Stimulated activated effector memory CD8-positive, alpha-beta T cell treated with anti-CD3 and anti-CD28 coated beads, Interleukin-12 subunit alpha, Interleukin-12 subunit beta, amount 100 ng/mL, for 72 hours (primary cell): ENCODE measurements around the gene TRAK2.
"Not testable (repeated sequence)": the region's sequence is repeated elsewhere in the genome, so short reads cannot be mapped to it uniquely, and the experiment has no call there.

Experiments used
- ATAC-seq: fragments of 150-1000 bp; cut with Tn5 transposase; 2 replicates; pipeline ENCODE4 v1.10.0; 2021
- DNase-seq, 2 donors: peaks; one replicate each; pipeline ENCODE4 v3.0.0; 2021 to 2022; ENCODE audit warnings: low spot score in 2 of 2
- H3K27ac Mint-ChIP-seq: one replicate; pipeline ENCODE4 v1.8.0; 2022; ENCODE audit warnings: mild to moderate bottlenecking, mixed read lengths
- H3K36me3 Mint-ChIP-seq: one replicate; pipeline ENCODE4 v1.8.0; 2022; ENCODE audit warnings: mild to moderate bottlenecking, mixed read lengths
- H3K4me1 Mint-ChIP-seq: one replicate; pipeline ENCODE4 v1.8.0; 2022; ENCODE audit warnings: mixed read lengths
- H3K4me3 Mint-ChIP-seq: one replicate; pipeline ENCODE4 v1.8.0; 2022; ENCODE audit warnings: mild to moderate bottlenecking, mixed read lengths
- H3K9me3 Mint-ChIP-seq: one replicate; pipeline ENCODE4 v1.8.0; 2022; ENCODE audit warnings: mixed read lengths

The TRAK2 gene, protein sequence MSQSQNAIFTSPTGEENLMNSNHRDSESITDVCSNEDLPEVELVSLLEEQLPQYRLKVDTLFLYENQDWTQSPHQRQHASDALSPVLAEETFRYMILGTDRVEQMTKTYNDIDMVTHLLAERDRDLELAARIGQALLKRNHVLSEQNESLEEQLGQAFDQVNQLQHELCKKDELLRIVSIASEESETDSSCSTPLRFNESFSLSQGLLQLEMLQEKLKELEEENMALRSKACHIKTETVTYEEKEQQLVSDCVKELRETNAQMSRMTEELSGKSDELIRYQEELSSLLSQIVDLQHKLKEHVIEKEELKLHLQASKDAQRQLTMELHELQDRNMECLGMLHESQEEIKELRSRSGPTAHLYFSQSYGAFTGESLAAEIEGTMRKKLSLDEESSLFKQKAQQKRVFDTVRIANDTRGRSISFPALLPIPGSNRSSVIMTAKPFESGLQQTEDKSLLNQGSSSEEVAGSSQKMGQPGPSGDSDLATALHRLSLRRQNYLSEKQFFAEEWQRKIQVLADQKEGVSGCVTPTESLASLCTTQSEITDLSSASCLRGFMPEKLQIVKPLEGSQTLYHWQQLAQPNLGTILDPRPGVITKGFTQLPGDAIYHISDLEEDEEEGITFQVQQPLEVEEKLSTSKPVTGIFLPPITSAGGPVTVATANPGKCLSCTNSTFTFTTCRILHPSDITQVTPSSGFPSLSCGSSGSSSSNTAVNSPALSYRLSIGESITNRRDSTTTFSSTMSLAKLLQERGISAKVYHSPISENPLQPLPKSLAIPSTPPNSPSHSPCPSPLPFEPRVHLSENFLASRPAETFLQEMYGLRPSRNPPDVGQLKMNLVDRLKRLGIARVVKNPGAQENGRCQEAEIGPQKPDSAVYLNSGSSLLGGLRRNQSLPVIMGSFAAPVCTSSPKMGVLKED

DNA sequence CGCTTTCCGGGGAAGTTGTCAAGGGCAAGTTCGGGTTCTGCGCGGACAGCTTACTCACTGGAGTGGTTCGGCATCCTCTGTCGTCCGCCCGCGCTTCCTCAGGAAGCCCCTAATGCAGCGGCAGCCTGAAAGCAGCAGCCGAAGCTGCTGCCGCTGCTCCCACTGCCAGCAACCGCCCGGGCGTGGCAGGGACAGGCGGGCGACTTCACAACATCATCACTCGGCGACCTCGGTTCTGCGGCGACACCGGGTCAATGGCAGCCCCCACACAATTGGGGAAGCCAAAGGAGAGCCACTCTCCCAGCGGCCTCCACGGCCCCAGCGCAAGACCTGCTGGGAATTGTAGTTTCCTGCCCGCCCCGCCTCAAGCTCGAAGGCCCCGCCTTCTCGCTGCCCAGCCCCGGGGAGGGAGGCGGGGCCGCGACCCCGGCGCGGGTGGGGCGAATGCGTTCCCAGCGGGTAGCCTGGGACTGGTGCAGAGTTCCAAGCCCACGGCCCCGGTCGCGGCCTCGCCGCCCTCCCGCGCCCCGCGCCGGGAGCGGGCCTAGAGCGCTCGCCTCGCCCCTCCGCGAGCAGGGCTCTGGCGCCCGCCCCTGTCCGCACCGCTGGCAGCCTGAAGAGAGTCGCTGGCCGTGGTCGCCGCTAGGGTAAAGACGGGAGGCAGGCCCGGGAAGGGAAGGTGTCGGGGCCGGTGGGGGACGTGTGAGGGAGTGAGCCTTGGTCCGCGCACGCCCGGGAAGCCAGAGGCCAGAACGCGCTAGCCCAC lies at the start of gene TRAK2, which contains the start of gene STRADB:
Gene TRAK2 (minus strand): TSS at position 167 of the 766 bp plus-strand sequence. CDS start 30,951 bp downstream, outside the sequence.
Gene STRADB (plus strand): TSS at position 449 of the 766 bp plus-strand sequence. CDS start 3,101 bp downstream, outside the sequence.
- DNase-seq (peak; percentile 91 to 96), ATAC-seq (peak; percentile 95)
- H3K4me3 Mint-ChIP-seq, result peak within 1 kb of the TSS; percentile 96
- no peaks in the 10 kb centered on the region for H3K9me3 Mint-ChIP-seq
- H3K36me3 Mint-ChIP-seq, result peaks cover 12% of the 10 kb centered on the region
- peak within 1 kb of the TSS; percentile 93 for H3K27ac Mint-ChIP-seq
- peaks cover 31% of the 10 kb centered on the region for H3K4me1 Mint-ChIP-seq

DNA sequence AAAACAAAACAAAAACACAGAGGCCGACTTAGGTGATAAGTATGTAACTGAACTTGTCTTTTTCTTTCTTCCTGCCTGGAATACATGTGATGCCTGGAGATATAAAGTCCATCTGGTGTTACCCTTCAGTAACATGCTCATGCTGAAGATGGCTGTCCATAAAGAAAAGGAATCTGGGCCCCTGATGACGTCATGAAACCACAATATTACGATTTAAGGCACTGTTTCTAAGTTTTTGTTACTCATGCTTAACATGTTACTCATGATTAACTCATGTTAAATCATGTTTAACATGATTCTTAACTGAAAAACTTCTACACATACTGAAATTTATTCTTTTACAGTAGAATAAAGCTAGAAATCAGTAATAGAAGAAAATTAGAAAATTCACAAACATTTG lies 49.3 kb upstream of the TRAK2 start:
- no peak overlapping the region for H3K4me3 Mint-ChIP-seq
- H3K9me3 Mint-ChIP-seq, result peaks cover 16% of the 10 kb centered on the region
- no peak overlapping the region for H3K27ac Mint-ChIP-seq
- no peaks in the 10 kb centered on the region for H3K4me1 Mint-ChIP-seq
- ATAC-seq (no peak), DNase-seq (no peak)
- H3K36me3 Mint-ChIP-seq, result no peaks in the 10 kb centered on the region

DNA sequence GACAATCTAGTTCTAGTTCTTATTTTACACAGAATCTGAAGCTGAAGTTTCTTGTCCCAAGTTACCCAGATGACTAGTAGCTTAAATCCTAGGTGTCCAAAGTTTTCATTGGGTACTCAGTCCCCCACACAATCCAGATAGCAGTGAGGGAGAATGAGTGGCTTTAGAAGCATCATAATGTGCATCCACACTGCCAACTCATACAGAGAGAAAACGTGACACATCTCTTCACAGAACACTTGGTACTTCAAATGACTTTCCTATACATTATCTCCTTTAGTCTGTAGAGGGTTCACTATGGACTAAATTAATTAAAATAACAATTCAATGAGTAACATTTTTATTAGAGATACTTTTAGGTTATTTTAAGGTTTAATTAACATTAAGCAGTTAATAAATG lies 45.5 kb upstream of the TRAK2 start:
- no peaks in the 10 kb centered on the region for H3K36me3 Mint-ChIP-seq
- no peaks in the 10 kb centered on the region for H3K4me1 Mint-ChIP-seq
- H3K27ac Mint-ChIP-seq, result no peak overlapping the region
- H3K9me3 Mint-ChIP-seq, result no peaks in the 10 kb centered on the region
- ATAC-seq (peak; percentile 85), DNase-seq (no peak)
- no peak overlapping the region for H3K4me3 Mint-ChIP-seq

GRCh38 chr2:201490291-201490690 lies 39.0 kb upstream of the TRAK2 start:
- DNase-seq, result no peak
- H3K4me1 Mint-ChIP-seq, result no peaks in the 10 kb centered on the region
- no peak overlapping the region for H3K27ac Mint-ChIP-seq
- no peak for ATAC-seq
- H3K9me3 Mint-ChIP-seq, result no peaks in the 10 kb centered on the region
- H3K4me3 Mint-ChIP-seq, result no peak overlapping the region
- no peaks in the 10 kb centered on the region for H3K36me3 Mint-ChIP-seq

DNA sequence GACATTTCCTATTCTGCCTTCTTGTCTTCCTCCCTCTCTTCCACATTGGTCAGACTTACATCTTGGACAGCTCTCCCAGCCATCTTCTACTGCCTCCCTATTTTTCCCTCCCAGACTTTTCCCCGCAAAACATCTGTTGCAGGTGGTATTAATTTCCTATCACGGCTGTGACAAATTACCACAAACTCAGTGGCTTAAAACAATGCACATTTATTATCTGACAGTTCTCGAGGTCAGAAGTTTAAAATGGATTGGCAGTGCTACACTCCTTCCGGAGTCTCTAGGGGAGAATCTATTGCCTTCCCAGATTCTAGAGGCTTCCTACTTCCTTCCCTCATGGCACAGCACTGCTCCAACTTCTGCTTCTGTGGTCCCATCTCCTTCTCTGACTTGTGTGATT lies 33.5 kb upstream of the TRAK2 start:
- no peaks in the 10 kb centered on the region for H3K9me3 Mint-ChIP-seq
- H3K4me1 Mint-ChIP-seq, result no peaks in the 10 kb centered on the region
- ATAC-seq (no peak), DNase-seq (no peak)
- H3K36me3 Mint-ChIP-seq, result no peaks in the 10 kb centered on the region
- no peak overlapping the region for H3K4me3 Mint-ChIP-seq
- no peak overlapping the region for H3K27ac Mint-ChIP-seq

DNA sequence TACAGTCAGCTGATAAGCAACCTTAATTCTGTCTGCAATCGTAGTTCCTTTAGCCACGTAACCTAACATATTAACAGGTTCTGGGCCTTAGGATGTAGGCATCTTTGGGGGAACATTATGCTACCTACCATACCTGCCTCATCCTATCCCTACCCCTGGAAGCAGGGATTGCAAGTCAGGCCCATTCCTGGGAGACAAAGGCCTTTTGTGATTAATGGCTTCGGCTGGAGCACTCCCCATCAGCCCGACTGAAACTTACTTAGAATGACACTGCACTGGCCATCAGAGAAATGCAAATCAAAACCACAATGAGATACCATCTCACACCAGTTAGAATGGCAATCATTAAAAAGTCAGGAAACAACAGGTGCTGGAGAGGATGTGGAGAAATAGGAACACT lies 32.5 kb upstream of the TRAK2 start:
- not testable (repeated sequence) for H3K4me1 Mint-ChIP-seq, H3K27ac Mint-ChIP-seq, H3K4me3 Mint-ChIP-seq, H3K9me3 Mint-ChIP-seq, ATAC-seq, H3K36me3 Mint-ChIP-seq, DNase-seq

GRCh38 chr2:201483342-201483741 lies 32.1 kb upstream of the TRAK2 start:
- Mint-ChIP-seq H3K9me3 (no peaks in the 10 kb centered on the region), H3K4me1 (no peaks in the 10 kb centered on the region), H3K4me3 (no peak overlapping the region), H3K27ac (no peak overlapping the region), H3K36me3 (peaks cover 5% of the 10 kb centered on the region)
- no peak for DNase-seq
- no peak for ATAC-seq

GRCh38 chr2:201482543-201482942 lies 31.3 kb upstream of the TRAK2 start:
- no peak overlapping the region for H3K27ac Mint-ChIP-seq

GRCh38 chr2:201472411-201472810 lies 21.2 kb upstream of the TRAK2 start:
- H3K4me3 Mint-ChIP-seq, result no peak overlapping the region
- DNase-seq (no peak), ATAC-seq (no peak)
- H3K4me1 Mint-ChIP-seq, result no peaks in the 10 kb centered on the region
- H3K9me3 Mint-ChIP-seq, result no peaks in the 10 kb centered on the region
- H3K36me3 Mint-ChIP-seq, result peaks cover 37% of the 10 kb centered on the region
- no peak overlapping the region for H3K27ac Mint-ChIP-seq

More at GRCh38 chr2:201482543-201482942, 31.3 kb upstream of the TRAK2 start:
- Mint-ChIP-seq H3K4me1 (no peaks in the 10 kb centered on the region), H3K36me3 (peaks cover 7% of the 10 kb centered on the region), H3K4me3 (no peak overlapping the region), H3K9me3 (no peaks in the 10 kb centered on the region)
- ATAC-seq (no peak), DNase-seq (no peak)

DNA sequence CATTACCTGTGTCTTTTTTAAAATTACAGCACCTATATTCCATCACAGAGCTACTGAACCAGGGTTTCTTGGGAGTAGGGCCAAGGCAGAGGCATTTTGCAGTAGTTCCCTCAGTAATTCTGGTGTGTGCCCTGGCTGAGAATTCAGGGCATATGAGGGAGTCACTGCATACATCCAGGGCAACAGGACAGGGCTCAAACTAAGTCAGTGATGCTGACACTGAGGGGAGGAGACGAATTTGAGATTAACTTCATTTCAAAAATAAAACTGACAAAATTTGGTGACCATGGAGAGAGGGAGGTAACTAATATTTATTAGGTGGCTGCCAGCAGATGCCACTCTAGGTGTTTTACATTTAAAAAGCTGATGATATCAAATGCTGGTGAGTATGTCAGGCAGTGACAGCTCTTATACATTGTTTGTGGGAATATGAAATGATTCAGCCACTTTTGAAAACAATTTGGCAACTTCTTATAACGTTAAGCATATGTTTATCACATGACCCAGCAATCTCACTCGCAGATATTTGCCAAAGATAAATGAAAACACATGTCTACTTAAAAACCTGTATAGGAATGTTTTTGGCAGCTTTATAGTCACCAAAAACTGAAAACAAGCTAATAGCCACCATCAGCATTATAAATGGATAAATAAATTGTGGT lies 20.6 kb upstream of the TRAK2 start:
- Mint-ChIP-seq H3K4me3 (no peak overlapping the region), H3K27ac (no peak overlapping the region), H3K36me3 (peaks cover 37% of the 10 kb centered on the region), H3K4me1 (no peaks in the 10 kb centered on the region), H3K9me3 (no peaks in the 10 kb centered on the region)
- ATAC-seq (no peak), DNase-seq (no peak)

DNA sequence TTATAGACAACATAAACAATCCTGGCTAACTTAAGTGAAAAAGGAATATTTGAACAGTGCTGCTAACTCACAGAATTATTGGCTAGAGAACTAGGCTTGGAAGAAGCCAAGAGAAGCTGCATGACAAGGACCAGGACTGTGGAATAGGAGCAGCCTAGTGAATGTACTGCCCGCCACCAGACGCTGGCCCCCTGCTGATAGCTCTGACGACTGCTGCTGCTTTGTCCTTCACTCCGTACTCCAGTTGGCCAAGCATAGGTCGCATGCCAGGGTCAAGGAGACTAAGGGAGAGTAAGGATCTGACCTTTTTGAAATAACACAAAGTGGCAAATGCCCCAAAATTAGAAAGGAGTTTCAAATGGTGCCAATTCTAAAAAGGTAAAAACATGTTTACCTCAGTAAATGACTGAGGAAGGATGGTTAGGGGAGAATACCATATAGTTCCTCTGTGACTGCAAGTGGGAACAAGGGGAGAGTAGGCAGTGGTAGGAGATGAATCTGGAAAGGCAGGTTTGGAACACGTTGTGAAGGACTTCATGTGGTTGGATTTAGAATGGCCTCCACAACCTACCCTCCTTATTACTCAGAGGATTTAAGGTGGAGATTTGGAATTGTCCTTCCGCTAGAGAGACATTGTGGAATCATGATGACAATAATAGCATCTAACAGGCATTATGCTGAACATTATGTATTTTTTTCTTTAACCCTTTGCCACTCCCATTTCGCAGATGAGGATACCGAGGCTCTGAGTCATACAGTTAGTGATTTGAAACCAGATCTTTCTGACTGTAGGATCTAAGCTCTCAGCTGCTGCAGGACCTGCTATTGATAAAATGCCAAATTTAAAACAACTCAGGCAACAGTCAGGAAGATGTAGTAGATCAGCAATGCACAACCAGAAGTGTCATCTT lies 19.8 kb upstream of the TRAK2 start:
- H3K27ac Mint-ChIP-seq, result no peak overlapping the region
- H3K4me1 Mint-ChIP-seq, result no peaks in the 10 kb centered on the region
- ATAC-seq (no peak), DNase-seq (no peak)
- H3K4me3 Mint-ChIP-seq, result no peak overlapping the region
- H3K9me3 Mint-ChIP-seq, result no peaks in the 10 kb centered on the region
- peaks cover 37% of the 10 kb centered on the region for H3K36me3 Mint-ChIP-seq

DNA sequence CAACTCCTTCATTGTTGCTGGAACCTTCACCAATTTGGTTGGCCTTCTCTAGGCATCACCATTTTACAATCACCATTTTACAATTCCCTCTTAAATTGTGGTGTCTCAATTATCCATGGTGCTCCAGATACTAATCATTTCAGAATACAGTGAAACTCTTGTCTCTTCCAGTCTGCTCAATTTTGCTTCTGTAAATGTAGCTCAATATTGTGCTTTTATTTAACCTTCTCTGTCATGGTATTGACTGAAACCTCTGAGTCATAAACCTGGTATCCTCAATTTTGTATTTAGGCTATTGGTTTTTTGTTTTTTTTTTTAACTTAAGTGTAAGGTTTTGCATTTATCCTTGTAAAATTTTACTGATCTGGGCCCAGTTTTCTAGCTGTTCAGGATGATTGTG lies 16.4 kb upstream of the TRAK2 start:
- Mint-ChIP-seq H3K4me3 (no peak overlapping the region), H3K4me1 (no peaks in the 10 kb centered on the region), H3K27ac (no peak overlapping the region), H3K9me3 (no peaks in the 10 kb centered on the region), H3K36me3 (peaks cover 12% of the 10 kb centered on the region)
- ATAC-seq, result no peak
- DNase-seq, result no peak

DNA sequence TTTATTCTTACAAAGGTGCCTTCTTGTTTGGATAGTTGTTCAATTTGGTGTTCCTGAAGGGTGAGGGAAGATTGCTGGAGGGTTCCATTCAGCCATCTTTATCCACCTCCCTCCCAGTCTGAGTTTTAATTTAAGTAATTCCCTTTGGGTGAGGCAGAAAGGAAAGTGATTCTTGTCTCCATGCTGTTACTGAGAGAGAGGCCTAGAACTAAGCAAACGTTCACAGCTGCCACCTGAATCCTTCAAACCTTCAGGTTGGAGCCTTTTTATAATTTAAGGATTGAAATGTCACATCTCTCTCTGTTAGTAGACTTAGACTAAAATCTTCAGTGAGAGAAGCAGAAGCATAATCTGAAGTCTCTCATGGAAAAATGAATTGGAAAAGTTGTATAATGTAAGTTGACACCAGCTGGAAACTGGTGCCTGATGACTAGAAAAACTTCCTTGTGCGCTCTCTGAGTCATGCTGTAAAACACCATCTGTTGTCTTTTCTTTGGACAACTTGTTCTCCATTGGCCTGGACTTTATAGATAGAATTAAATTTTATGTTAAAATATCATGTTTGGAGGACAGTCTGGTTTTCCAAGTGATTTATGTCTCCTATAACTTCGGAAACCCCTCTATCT lies 14.9 kb upstream of the TRAK2 start:
- no peaks in the 10 kb centered on the region for H3K9me3 Mint-ChIP-seq
- no peak for DNase-seq
- H3K4me1 Mint-ChIP-seq, result no peaks in the 10 kb centered on the region
- H3K4me3 Mint-ChIP-seq, result no peak overlapping the region
- ATAC-seq, result no peak
- H3K27ac Mint-ChIP-seq, result no peak overlapping the region
- peaks cover 6% of the 10 kb centered on the region for H3K36me3 Mint-ChIP-seq
